Endothelial cell of umbilical vein (primary cell): ENCODE results near the gene P2RX4.

Experiments
- CTCF ChIP-seq, 2 donors: IDR thresholded peaks; 1 replicate in 1 of 2; 2 replicates in 1 of 2; pipeline ENCODE4 v1.5.1; 2011; ENCODE audit warnings: low read length in 2 of 2, mild to moderate bottlenecking in 2 of 2, moderate library complexity in 2 of 2, control low read depth in 1 of 2, inconsistent platforms in 1 of 2, low read depth in 1 of 2; ENCODE audit not compliant: insufficient read depth in 1 of 2; ENCODE audit errors: extremely low read depth in 1 of 2
- GATA2 ChIP-seq: IDR thresholded peaks from 2 replicates; pipeline ENCODE4 v1.7.0; 2011; ENCODE audit warnings: low read depth, mild to moderate bottlenecking, moderate library complexity, mixed read lengths, low read length; ENCODE audit not compliant: insufficient read length, insufficient read depth
- JUN ChIP-seq: IDR thresholded peaks from 2 replicates; pipeline ENCODE4 v1.6.1; 2011; ENCODE audit warnings: borderline replicate concordance, low read depth; ENCODE audit not compliant: insufficient read length, insufficient read depth
- MAX ChIP-seq: IDR thresholded peaks from 2 replicates; pipeline ENCODE4 v1.6.1; 2011; ENCODE audit not compliant: insufficient read depth, insufficient read length
- POLR2AphosphoS5 ChIP-seq: IDR thresholded peaks from 2 replicates; pipeline ENCODE4 v1.6.1; 2012; ENCODE audit warnings: low read depth, mild to moderate bottlenecking, control low read depth, low read length, moderate library complexity; ENCODE audit not compliant: insufficient read depth

- TF ChIP-seq GATA2, result no peak
- no peak for TF ChIP-seq MAX
- no peak for TF ChIP-seq CTCF (IDR thresholded peaks at IDR 0.05; ENCODE audit: extremely low read depth in 1 of 2, insufficient read depth in 1 of 2, low read depth in 1 of 2, low read length in 2 of 2)
- no peak for TF ChIP-seq JUN
- no peak for TF ChIP-seq POLR2AphosphoS5
Observed at GRCh38 chr12:121227294-121227693, 17.4 kb downstream of the P2RX4 start.
